Neural cell (in vitro differentiated cells): Measurements from ENCODE around the gene NFIX. TPM values are rescaled to one million over a fixed set of nuclear protein-coding genes. Genes with fewer than 3 reads are reported as not detected.
A peak's percentile ranks its signal among the peaks of the same experiment; 100 is the strongest.

Source experiments
- H2AFZ ChIP-seq: fragments of 200-600, 300-800 bp; sonication (generic), shearing (Covaris generic); 2 replicates; pipeline ENCODE4 v1.6.0; 2014; ENCODE audit warnings: low read depth, mild to moderate bottlenecking, antibody characterized with exemption, low read length, moderate library complexity
- H3F3A ChIP-seq: fragments of 200-600 bp; shearing (Covaris generic); 2 replicates; pipeline ENCODE4 v1.6.1; 2016; ENCODE audit warnings: mild to moderate bottlenecking, moderate library complexity, mixed read lengths, antibody characterized with exemption, low read length; ENCODE audit not compliant: insufficient read depth, poor library complexity, severe bottlenecking
- H3K27ac ChIP-seq: fragments of 200-600, 300-800 bp; sonication (generic), shearing (Covaris generic); 2 replicates; pipeline ENCODE4 v1.5.1; 2014; ENCODE audit warnings: mild to moderate bottlenecking, low read length, moderate library complexity
- H3K27me3 ChIP-seq: fragments of 300-800, 200-600 bp; sonication (generic), shearing (Covaris generic); 2 replicates; pipeline ENCODE4 v1.6.0; 2014; ENCODE audit warnings: mild to moderate bottlenecking, low read depth, low read length, moderate library complexity; ENCODE audit not compliant: insufficient read depth
- H3K36me3 ChIP-seq: fragments of 300-800, 200-600 bp; sonication (generic), shearing (Covaris generic); 2 replicates; pipeline ENCODE4 v1.5.1; 2014; ENCODE audit warnings: mild to moderate bottlenecking, antibody characterized with exemption, low read length, moderate library complexity; ENCODE audit not compliant: insufficient read depth
- H3K4me2 ChIP-seq: fragments of 300-800, 200-600 bp; sonication (generic), shearing (Covaris generic); 2 replicates; pipeline ENCODE4 v1.6.0; 2014; ENCODE audit warnings: mild to moderate bottlenecking, low read length
- H3K4me3 ChIP-seq: fragments of 300-800, 200-600 bp; sonication (generic), shearing (Covaris generic); 2 replicates; pipeline ENCODE4 v1.5.1; 2014; ENCODE audit warnings: mild to moderate bottlenecking, low read length, moderate library complexity
- H3K79me2 ChIP-seq: fragments of 200-600 bp; shearing (Covaris generic); replicated peaks from 2 replicates; pipeline ENCODE4 v1.6.0; 2014; ENCODE audit warnings: mild to moderate bottlenecking, low read length, moderate library complexity; ENCODE audit not compliant: insufficient read depth
- H3K9ac ChIP-seq: fragments of 300-800, 200-600 bp; sonication (generic), shearing (Covaris generic); 2 replicates; pipeline ENCODE4 v1.6.1; 2016; ENCODE audit warnings: mild to moderate bottlenecking, low read length, mixed read lengths
- H3K9me2 ChIP-seq: fragments of 200-600 bp; shearing (Covaris generic); 2 replicates; pipeline ENCODE4 v1.6.1; 2016; ENCODE audit warnings: mild to moderate bottlenecking, low read length, mixed read lengths; ENCODE audit not compliant: insufficient read depth
- H3K9me3 ChIP-seq: fragments of 200-600, 300-800 bp; sonication (generic), shearing (Covaris generic); 2 replicates; pipeline ENCODE4 v1.6.1; 2016; ENCODE audit warnings: mild to moderate bottlenecking, mixed run types, low read length, moderate library complexity, mixed read lengths
- H4K20me1 ChIP-seq: fragments of 200-600 bp; shearing (Covaris generic); 2 replicates; pipeline ENCODE4 v1.6.1; 2016; ENCODE audit warnings: mild to moderate bottlenecking, mixed run types; ENCODE audit not compliant: insufficient read depth
- EP300 ChIP-seq: fragments of 450-650 bp; conservative IDR thresholded peaks from 2 replicates; pipeline ENCODE4 v1.6.1; 2014; ENCODE audit warnings: antibody characterized with exemption, mild to moderate bottlenecking, moderate library complexity; ENCODE audit not compliant: poor library complexity, severe bottlenecking
- EZH2 ChIP-seq: fragments of 200-600, 300-800 bp; shearing (Covaris generic), sonication (generic); IDR thresholded peaks from 2 replicates; pipeline ENCODE4 v1.6.1; 2014; ENCODE audit warnings: antibody characterized with exemption, low read length, borderline replicate concordance, mild to moderate bottlenecking; ENCODE audit not compliant: insufficient read depth, poor library complexity, severe bottlenecking
- POLR2AphosphoS5 ChIP-seq: IDR thresholded peaks from 2 replicates; pipeline ENCODE4 v1.6.1; 2012
- RAD21 ChIP-seq: fragments of 450-650 bp; conservative IDR thresholded peaks from 2 replicates; pipeline ENCODE4 v1.6.1; 2014; ENCODE audit warnings: antibody characterized with exemption, mild to moderate bottlenecking, moderate library complexity
- SMC3 ChIP-seq: fragments of 450-650 bp; conservative IDR thresholded peaks from 2 replicates; pipeline ENCODE4 v1.6.1; 2014; ENCODE audit warnings: antibody characterized with exemption, mild to moderate bottlenecking, moderate library complexity; ENCODE audit not compliant: poor library complexity
- polyA plus RNA-seq: library from polyadenylated mRNA; depleted of rRNA; stranded (reverse); fragments of >200 nt; gene quantifications from 2 replicates; pipeline ENCODE4 v1.2.3, GENCODE V29; 2014
- TF ChIP-seq, protein P1 (sequence below): fragments of 450-650 bp; IDR thresholded peaks from 2 replicates; pipeline ENCODE4 v1.5.1; 2014; ENCODE audit warnings: antibody characterized with exemption, mild to moderate bottlenecking, moderate library complexity; ENCODE audit not compliant: poor library complexity, severe bottlenecking

The NFIX gene
- polyA plus RNA-seq, 1 donor from 2014 or later = not detected

DNA sequence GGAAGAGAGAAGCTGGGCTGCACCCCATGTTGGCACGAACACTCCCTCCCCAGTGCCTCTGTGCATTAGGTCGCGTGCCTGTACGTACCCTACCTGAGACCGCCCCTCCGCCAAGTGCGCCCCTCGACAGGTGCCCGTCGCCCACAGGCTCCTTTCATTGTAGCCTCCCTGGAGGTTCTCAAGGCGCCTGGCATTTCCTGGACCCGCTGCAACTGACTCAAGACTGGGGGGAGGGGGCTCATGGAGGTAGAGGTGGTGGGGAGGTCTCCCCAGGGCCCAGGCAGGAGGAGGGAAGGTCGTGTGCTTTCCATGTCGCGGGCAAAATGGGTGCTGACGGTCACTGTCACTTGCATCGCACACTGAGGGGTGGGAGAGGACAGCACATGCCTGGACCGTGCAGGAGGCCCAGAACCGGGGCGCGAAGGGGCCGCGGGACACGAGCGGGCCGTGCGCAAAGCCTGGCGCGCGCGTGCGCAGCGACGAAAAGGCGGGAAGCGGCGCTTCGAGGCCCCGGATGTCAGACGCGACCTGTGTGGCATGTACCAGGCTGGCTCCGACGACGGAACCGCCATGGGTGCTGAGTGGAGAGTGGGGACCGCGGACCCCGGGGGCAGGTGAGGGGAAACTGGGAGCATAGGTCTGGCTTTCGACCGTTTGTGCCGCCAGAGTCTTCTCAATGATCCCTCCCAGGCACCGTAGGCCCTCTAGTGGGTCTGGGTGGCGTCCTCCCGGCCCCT is 16.5 kb downstream of the NFIX start:
- H3K79me2 ChIP-seq = no peaks in the 10 kb centered on the region
- no peaks in the 10 kb centered on the region for H3K36me3 ChIP-seq
- H3K9ac ChIP-seq = no peak overlapping the region
- no peaks in the 10 kb centered on the region for H3K9me2 ChIP-seq
- peaks cover 98% of the 10 kb centered on the region for H3K27me3 ChIP-seq
- no peak overlapping the region for H3K27ac ChIP-seq
- no peaks in the 10 kb centered on the region for H3F3A ChIP-seq
- H2AFZ ChIP-seq = no peak overlapping the region
- no peaks in the 10 kb centered on the region for H3K9me3 ChIP-seq
- H3K4me3 ChIP-seq = no peak overlapping the region
- H3K4me2 ChIP-seq = no peak overlapping the region
- TF ChIP-seq, protein P1, sequence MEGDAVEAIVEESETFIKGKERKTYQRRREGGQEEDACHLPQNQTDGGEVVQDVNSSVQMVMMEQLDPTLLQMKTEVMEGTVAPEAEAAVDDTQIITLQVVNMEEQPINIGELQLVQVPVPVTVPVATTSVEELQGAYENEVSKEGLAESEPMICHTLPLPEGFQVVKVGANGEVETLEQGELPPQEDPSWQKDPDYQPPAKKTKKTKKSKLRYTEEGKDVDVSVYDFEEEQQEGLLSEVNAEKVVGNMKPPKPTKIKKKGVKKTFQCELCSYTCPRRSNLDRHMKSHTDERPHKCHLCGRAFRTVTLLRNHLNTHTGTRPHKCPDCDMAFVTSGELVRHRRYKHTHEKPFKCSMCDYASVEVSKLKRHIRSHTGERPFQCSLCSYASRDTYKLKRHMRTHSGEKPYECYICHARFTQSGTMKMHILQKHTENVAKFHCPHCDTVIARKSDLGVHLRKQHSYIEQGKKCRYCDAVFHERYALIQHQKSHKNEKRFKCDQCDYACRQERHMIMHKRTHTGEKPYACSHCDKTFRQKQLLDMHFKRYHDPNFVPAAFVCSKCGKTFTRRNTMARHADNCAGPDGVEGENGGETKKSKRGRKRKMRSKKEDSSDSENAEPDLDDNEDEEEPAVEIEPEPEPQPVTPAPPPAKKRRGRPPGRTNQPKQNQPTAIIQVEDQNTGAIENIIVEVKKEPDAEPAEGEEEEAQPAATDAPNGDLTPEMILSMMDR = no peak
- peak; percentile 71 for TF ChIP-seq EZH2
- no peaks in the 10 kb centered on the region for H4K20me1 ChIP-seq

DNA sequence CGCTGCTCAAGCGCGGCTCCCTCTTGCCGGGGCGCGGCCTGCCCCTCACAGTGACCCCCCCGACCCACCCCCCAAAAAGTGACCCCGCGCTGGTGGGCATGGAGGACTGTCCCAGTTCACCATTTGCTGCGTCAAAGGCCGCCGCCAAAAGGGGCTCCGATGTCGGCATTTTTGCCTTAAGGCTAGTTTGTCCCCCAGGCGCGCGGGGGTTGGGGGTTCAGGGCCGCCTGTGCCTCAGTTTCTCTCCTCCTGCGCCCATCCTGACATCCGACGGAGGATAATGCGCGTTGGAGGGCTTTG is 17.1 kb downstream of the NFIX start:
- Histone ChIP-seq H3K4me3 (no peak overlapping the region), H2AFZ (no peak overlapping the region), H3K36me3 (no peaks in the 10 kb centered on the region), H3K79me2 (no peaks in the 10 kb centered on the region), H3F3A (no peaks in the 10 kb centered on the region), H3K9ac (no peak overlapping the region), H3K9me3 (no peaks in the 10 kb centered on the region), H3K27ac (no peak overlapping the region), H3K4me2 (no peak overlapping the region), H4K20me1 (no peaks in the 10 kb centered on the region), H3K27me3 (peaks cover 98% of the 10 kb centered on the region), H3K9me2 (no peaks in the 10 kb centered on the region)
- TF ChIP-seq RAD21 = no peak
- TF ChIP-seq SMC3 = no peak
- no peak for TF ChIP-seq EZH2
- TF ChIP-seq EP300 = no peak
- TF ChIP-seq, protein P1 = no peak

DNA sequence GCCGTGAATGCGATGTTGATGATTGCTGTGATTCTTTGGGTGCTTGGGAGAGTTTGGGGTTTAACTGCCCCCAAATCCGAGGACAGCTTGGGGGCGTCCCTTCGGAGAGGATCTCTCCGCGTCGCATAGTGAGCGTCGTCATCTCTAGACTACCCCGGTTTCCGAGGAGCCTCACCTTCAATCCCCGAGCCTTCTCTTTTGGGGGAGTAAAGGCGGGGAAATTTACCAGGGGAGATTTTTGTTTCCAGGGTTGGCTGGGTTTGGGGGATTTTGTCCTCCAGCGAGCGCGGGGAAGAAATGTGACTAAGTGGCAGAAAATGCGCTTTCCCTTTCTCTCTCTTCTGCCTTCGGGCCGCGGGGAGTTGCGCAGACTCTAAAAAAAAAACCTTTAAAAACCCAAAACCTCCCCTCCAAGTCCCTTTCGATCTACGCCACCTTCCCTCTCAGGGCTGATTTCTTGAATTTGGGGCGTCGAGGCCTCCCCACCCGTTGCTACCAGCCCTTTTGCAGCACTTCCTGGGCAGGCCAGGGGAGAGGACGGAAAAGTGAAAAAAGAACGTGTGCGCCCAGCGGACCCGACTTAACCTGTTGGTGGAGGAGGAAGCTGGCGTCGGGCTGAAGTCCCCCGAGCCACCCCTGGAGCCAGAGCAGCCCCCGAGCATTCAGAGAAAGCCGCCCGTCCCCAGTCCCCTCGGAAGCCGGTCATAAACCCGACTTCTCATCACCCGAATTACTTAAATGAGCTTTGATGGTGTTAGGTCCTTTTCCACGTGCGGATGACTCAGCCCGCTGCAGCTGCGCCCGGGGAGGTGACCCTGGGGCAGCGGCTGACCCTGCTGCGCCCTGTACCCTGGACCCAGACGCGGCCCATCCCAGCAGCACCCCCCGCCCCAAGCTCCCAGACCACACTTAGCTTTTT is 17.7 kb downstream of the NFIX start:
- H3K4me3 ChIP-seq = no peak overlapping the region
- no peak overlapping the region for H3K27ac ChIP-seq
- H4K20me1 ChIP-seq = no peaks in the 10 kb centered on the region
- TF ChIP-seq, protein P1 = no peak
- peak; percentile 99 for TF ChIP-seq EZH2
- peak; percentile 27 for TF ChIP-seq POLR2AphosphoS5
- H3K27me3 ChIP-seq = peaks cover 100% of the 10 kb centered on the region
- no peak overlapping the region for H3K4me2 ChIP-seq
- no peaks in the 10 kb centered on the region for H3F3A ChIP-seq
- no peaks in the 10 kb centered on the region for H3K36me3 ChIP-seq
- no peak overlapping the region for H2AFZ ChIP-seq
- no peak overlapping the region for H3K9ac ChIP-seq
- no peaks in the 10 kb centered on the region for H3K9me3 ChIP-seq
- H3K9me2 ChIP-seq = no peaks in the 10 kb centered on the region
- H3K79me2 ChIP-seq = no peaks in the 10 kb centered on the region
